SK-N-MC (cell line): ENCODE measurements around the gene KIAA1671.

Source experiments
- FOXP2 ChIP-seq: optimal IDR thresholded peaks from 2 replicates; pipeline ENCODE3; 2011; ENCODE audit warnings: mild to moderate bottlenecking, moderate library complexity; ENCODE audit not compliant: insufficient read depth; ENCODE audit errors: extremely low read length, control extremely low read depth
- POLR2AphosphoS5 ChIP-seq: IDR thresholded peaks from 2 replicates; pipeline ENCODE4 v1.6.1; 2012; ENCODE audit warnings: mild to moderate bottlenecking, low read depth, low read length, borderline replicate concordance

- TF ChIP-seq FOXP2 = no peak
- TF ChIP-seq POLR2AphosphoS5 = no peak
These were observed 23.4 kb downstream of the KIAA1671 start for GRCh38 chr22:24975813-24976341.
